ENCODE measurements around the gene ZNF436. TPM values are rescaled to one million over a fixed set of nuclear protein-coding genes. Genes with fewer than 3 reads are reported as not detected.

Gene ZNF436
- total RNA-seq, 1 donor from 2014 or later, result 4.9 TPM

GRCh38 chr1:23367791-23368561, 1.7 kb downstream of the ZNF436 start:
- intact Hi-C loops (cut with micrococcal nuclease), result loop anchor here (1.0 to 10.0 kb wide), 7 partner anchors 24 to 617 kb away; partner anchors contain the start of genes ASAP3, E2F2, HNRNPR and SRSF10

- intact Hi-C loops (cut with micrococcal nuclease), result loop anchor here (5.0 to 10.0 kb wide), 3 partner anchors 35 to 617 kb away; partner anchors contain the start of genes E2F2 and SRSF10
Measured at GRCh38 chr1:23367451-23367790, 2.2 kb downstream of the ZNF436 start.

GRCh38 chr1:23366598-23366997, 3.0 kb downstream of the ZNF436 start:
- intact Hi-C loops (cut with micrococcal nuclease), result loop anchor here (5.0 to 10.0 kb wide), 3 partner anchors 36 to 618 kb away; partner anchors contain the start of genes E2F2 and SRSF10

- intact Hi-C loops (cut with micrococcal nuclease), result loop anchor here (5.0 to 10.0 kb wide), 3 partner anchors 36 to 619 kb away; partner anchors contain the start of genes E2F2 and SRSF10
Measured at GRCh38 chr1:23366146-23366545, 3.5 kb downstream of the ZNF436 start.

DNA sequence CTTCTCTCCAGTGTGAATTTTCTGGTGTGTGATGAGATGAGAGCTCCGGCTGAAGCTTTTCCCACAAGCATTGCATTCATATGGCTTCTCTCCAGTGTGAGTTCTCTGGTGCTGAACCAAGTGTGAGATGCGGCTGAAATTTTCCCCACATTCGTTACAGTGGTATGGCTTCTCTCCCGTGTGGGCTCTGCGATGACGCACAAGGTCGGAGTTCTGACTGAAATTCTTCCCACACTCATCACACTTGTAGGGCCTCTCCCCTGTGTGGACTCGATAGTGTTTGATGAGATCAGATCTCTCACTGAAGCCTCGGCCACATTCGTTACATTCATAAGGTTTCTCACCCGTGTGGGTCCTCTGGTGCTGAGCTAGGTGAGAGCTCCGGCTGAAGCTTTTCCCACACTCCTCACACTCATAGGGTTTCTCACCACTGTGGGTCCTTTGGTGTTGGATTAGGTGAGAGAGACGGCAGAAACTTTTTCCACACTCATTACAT, 7.4 kb downstream of the ZNF436 start:
- intact Hi-C loops (cut with micrococcal nuclease), result loop anchor here (10.0 kb wide), 2 partner anchors 173 to 623 kb away; partner anchors contain the start of genes E2F2 and SRSF10

DNA sequence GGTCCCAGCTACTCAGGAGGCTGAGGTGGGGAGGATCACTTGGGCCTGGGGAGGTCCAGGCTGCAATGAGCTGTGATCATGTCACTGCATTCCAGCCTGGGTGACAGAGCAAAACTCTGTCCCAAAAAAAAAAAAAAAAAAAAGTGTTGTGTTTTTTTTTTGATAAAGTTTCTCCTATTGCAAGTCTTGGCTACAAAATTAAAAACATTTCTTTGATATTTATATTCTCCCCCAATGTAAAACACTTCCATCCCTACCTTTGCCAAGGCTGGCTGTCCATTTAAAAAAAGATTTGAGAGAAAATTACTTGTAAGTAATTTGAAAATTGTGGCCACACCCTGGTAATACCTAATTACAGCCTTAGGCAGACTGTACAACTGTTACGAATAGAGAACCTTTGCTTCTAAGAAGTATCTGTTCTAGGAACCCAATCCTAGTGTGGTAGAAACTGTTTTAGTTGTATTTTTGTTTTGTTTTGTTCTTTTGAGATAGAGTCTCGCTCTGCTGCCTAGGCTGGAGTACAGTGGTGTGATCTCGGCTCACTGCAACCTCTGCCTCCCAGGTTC, 11.2 kb downstream of the ZNF436 start:
- intact Hi-C loops (cut with micrococcal nuclease), result no loop called here

- intact Hi-C loops (cut with micrococcal nuclease), result no loop called here
Measured at GRCh38 chr1:23357138-23357908, 12.3 kb downstream of the ZNF436 start.

DNA sequence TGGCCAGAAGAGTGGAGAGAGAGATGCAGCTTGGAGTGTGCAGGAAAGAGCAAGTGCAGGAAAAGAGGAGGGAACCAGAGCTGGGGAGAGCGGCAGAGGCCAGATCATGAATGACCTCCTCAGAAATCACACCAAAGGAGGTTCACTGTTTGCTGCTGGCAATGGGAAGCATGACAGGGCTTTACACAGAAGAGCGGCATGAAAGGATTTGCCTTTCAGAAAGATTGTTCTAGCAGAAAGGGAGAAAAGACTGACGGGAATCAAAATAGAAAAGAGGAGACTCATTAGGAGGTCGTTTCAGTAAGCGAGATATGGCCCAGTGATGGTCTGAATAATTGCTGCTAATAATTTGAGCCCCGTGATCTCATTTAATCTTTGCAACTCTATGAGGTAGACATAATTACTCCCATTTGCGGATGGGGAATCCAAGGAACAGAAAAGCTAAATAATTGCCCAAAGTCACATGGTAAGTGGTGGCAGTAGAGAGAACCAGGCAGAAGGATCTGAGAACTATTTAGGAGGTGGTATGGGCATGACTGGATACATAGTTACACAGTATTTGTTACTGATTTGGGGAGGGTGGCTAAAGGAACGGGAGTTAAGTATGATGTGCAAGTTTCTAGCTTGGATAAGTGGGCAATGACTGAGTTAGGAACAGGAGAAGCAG, 13.0 kb downstream of the ZNF436 start:
- intact Hi-C loops (cut with micrococcal nuclease), result no loop called here

GRCh38 chr1:23354245-23354644, 15.4 kb downstream of the ZNF436 start:
- intact Hi-C loops (cut with micrococcal nuclease), result no loop called here

- intact Hi-C loops (cut with micrococcal nuclease), result no loop called here
Measured at GRCh38 chr1:23352096-23352695, 17.4 kb downstream of the ZNF436 start.

DNA sequence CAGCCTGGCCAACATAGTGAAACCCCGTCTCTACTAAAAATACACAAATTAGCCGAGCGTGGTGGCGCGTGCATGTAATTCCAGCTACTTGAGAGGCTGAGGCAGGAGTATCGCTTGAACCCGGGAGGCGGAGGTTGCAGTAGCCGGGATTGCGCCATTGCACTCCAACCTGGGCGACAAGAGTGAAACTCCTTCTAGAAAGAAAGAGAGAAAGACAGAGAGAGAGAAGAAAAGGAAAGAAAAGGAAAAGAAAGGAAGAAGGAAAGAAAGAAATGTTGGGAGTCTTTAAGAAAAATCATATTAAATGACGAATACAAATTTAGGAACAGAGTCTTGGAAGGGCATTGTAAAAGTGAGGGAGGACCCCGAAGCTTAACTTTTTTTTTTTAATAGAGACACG, 23.7 kb downstream of the ZNF436 start:
- intact Hi-C loops (cut with micrococcal nuclease), result no loop called here

DNA sequence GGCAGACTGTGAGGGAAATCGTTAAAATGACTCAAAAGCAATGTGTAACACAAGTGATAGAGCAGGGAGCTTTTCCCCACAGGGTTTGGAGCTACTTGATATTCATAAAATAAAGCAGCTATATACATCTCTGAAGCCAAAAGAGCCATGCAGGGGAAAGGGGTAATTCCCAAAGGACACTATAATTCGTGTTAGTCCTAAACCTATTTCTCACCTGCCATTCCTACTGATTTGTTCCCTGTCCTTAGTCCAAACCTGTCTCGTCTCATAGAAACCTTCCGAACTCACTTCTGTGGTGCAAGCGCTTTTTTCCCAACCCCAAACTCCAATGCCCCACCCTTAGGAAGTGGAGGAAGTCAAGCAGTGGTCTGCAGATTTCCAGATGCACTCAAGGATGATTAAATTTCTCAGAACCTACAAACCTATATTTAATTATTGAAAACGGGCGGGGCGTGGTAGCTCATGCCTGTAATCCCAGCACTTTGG, 24.6 kb downstream of the ZNF436 start:
- intact Hi-C loops (cut with micrococcal nuclease), result loop anchor here (1.0 to 5.0 kb wide), 2 partner anchors 23 to 182 kb away; no protein-coding TSS in a partner anchor

DNA sequence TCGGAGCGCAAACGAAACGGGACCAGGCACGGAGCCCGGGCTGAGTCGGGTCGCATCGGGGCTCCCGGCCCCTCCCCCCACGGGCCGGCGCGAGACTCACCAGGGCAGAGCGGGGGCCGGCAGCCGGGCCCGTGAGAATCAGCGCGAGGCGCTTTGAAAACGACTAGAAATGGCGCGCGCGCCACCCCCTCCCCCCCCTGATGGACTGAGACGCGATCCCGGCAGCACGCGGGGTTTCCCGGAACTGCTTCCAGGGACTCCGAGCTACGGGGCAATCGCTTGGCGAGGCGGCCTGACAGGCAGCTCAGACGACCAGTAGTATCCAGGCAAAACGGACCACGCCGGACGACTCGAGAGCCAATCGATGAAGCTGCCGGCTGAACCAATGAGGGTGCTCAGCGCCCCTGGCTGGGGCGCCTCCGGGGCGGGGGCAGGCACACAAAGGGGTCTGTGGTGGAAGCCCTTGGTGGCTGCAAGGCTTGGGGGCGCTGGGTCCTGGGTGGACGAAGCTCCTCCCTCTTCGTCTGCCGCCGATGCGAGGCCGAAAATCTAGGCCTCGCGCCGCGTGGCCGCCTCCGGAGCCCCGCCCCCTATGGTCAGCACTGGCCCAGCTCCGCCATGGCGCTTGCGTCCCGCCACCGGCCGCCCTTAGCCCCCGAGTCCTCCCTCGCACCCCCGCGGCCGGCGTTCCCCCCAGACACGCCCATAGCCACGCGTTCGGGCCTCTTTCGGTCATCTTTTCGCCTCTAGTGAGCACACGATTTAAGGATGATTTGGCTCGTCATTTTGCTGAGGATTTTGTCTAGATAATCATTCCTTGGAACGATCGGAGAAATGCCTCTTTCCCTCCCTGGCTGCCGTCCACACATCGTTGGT, 25.3 kb downstream of the ZNF436 start, which contains the start of gene HNRNPR:
Gene HNRNPR, minus strand, starts transcription at position 174 of the 876 bp plus-strand sequence. CDS start 3,276 bp downstream, outside the sequence.
- intact Hi-C loops (cut with micrococcal nuclease), result loop anchor here (1.0 to 5.0 kb wide), 2 partner anchors 24 to 183 kb away; no protein-coding TSS in a partner anchor

DNA sequence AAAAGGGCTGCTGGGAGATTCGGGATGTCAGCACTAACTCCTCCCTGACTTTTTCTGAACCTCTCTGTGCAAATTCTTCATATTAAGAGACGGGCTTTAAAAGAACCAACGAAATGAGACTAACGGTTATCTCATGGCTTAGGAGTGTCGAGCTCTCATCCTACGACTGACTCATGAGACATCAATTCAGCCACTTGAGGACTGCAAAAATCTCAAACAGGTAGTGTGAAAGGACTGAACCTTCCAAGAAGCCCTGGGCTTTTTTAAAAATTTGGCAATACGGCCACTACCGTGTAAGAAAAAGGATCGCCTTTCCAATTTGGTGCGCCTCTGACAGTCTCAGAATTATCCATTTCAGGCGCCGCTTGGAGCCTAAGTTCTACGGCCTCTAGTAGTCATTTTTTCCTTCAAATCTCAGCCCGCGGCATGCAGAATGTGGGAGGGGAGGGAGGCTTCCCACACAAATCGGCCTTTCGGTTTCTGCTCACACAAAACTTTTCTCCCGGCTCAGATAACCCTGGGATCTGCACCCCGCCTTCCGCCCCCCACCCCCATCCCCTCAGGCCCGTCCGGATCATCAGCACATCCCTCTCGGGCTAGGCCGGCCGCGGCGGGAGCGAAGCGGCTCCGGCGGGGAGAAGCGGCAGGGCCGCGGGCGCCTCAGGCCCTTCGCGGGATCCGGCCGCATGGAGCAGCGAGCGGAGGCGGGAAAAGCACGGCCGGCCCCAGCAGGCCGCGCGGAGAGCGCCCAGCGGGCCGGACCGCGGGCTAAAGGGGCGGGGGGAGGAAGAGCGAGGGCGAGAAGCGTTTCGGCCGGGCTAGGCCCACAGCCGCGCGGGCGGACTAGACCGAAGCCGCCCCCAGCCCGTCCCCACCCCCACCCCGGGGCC, 26.2 kb downstream of the ZNF436 start:
- intact Hi-C loops (cut with micrococcal nuclease), result loop anchor here (1.0 to 5.0 kb wide), 2 partner anchors 25 to 184 kb away; no protein-coding TSS in a partner anchor

DNA sequence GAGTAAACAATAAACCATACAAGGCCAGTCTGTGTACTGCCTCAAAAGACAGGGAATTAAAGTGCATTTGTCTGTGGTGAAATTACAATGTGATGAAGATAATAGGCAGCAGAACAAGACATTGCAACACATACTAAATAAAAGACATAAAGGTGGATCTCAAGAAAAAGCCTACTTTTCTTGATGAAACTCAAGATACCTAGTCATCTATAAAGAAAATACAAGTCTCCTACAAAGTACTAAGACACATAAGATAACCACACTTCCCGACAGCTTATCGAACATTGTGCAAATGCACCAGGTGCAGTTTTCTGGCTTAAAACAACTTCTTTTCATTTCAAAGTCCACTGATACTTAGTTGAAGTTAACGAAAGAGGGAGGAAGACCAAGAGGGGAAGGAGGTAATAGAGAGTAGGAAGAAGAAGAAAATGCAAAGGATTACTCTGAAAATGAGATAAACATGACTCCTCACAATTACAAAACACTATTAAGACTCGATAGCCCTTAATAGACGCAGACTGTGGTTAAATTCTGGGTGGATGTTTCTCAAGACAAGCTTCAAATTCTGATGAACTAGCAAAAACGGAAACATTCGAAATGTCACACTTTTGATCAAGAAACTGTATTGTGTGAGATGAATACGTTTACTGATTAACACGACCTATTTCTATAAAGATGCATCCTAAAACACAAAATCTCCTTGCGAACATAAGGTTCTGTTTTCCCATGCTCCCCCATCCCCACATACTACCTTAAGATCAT, 27.5 kb downstream of the ZNF436 start:
- intact Hi-C loops (cut with micrococcal nuclease), result loop anchor here (5.0 kb wide), 1 partner anchor 185 kb away; no protein-coding TSS in a partner anchor

DNA sequence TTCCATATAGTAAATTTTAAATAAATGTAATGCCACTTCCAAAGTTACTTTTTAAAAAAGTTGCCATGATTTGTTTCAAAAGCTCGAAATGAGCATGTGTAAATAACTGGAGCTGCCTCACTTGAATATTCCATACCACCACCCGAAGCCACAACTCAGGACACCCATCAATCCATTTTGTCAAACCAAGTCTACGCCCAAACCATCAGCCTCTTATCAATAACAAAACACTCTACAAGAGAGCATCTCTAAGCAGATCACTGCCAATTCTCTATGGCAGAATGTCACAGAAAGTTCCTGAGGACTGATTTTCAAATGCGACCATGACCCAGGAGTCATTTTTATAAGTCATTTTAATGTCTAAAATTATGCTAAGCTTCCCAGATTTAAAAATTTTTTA, 30.0 kb downstream of the ZNF436 start:
- intact Hi-C loops (cut with micrococcal nuclease), result loop anchor here (5.0 kb wide), 1 partner anchor 188 kb away; no protein-coding TSS in a partner anchor

DNA sequence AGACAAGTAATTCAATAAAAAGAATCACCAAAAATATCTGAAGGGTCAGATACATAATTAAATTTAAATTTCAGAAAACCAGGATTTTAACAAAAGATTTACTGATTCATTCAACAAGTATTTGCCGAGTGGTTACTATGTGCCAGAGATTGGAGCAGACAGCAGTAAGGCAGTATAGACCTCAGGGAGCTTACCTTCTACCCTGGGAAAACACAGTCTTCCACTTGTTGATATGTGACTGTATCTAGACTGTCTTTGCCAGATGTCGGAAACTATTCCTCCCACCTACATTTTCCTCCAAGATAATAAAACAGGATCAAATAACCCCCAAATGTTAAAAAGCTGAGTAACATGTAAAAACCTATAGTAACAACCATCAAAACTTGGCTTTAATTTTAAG, 31.8 kb downstream of the ZNF436 start:
- intact Hi-C loops (cut with micrococcal nuclease), result no loop called here
